HG03095 (cell line): ENCODE data around the gene C2orf69.
"Not testable (repeated sequence)": the region's sequence is repeated elsewhere in the genome, so short reads cannot be mapped to it uniquely, and the experiment has no call there.

Source experiments
- ATAC-seq: cut with Tn5 transposase; IDR thresholded peaks from one replicate; pipeline ENCODE4 v1.9.1; 2021; ENCODE audit warnings: moderate library complexity; ENCODE audit not compliant: unreplicated experiment

The C2orf69 gene

DNA sequence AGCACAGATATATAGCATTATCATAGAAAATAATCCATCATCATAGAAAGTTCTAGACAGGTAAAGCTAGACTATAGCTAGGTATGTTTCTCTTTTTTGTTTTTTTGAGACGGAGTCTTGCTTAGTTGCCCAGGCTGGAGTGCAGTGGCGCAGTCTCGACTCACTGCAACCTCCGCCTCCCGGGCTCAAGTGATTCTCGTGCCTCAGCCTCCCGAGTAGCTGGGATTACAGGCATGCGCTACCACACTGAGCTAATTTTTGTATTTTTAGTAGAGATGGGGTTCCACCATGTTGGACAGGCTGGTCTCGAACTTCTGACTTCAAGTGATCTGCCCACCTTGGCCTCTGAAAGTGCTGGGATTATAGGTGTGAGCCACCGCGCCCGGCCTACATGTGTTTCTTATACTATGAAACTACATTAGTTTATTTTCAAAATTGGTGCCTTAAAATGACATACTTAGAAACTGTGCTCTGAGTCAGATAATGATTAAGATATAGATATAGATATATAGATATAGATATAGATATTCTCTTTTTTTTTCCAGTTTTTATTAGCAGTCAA is 1.5 kb downstream of the C2orf69 start:
- not testable (repeated sequence) for ATAC-seq

DNA sequence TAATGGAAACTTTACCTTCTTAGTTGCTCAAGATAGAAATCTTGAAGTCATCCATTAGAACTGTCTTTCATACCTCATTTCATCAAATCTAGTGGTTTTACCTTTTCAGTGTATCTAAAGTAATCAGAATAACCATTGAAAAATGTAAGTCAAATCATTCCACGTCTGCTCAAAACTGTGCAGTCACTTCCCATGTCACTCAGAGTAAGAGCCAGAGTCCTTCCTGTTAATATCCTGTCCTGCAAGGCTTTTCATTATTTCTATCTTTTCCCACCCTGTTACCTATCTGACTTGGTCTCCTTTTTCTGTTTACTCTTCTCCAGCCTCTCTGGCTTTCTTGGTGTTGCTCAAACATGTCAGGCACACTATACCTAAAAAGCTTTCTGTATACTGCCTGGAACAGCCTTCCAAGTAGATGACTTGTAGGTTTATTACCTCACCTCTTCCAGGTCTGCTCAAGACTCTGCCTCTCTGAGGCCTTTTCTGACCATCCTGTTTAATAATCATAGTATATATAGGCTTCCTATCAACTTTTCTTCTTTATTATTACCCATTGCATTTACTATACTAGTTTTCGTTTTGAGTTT is 3.4 kb downstream of the C2orf69 start:
- ATAC-seq = no peak

DNA sequence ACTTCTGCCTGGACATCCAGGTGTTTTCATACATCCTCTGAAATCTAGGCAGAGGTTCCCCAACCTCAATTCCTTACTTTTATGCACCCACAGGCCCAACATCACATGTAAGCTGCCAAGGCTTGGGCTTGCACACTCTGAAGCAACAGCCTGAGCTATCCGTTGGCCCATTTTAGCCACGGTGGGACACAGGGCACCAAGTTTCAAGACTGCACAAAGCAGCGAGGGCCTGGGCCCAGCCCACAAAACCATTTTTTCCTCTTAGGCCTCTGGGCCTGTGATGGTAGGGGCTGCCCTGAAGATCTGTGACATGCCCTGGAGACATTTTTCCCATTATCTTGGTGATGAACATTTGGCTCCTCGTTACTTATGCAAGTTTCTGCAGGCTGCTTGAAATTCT is 5.9 kb downstream of the C2orf69 start:
- no peak for ATAC-seq

DNA sequence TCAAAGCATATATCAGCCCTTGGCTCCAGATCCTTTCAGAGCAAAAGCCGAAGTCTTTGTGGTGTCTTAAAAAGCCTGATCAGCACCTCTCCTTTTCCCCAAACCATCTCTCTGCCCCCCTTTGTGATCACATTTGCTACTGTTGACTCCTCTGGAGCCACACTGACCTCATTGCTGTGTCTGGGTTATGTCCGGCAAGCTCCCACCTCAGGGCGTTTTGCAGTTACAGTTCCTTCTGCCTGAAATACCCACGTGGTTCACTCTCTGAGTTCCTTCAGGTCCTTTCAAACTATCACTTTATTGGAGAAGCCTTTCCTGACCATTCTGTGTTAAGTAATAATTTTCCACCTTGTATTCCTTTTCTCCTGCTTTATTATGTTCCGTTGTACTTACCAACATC is 11.8 kb downstream of the C2orf69 start:
- ATAC-seq = no peak

DNA sequence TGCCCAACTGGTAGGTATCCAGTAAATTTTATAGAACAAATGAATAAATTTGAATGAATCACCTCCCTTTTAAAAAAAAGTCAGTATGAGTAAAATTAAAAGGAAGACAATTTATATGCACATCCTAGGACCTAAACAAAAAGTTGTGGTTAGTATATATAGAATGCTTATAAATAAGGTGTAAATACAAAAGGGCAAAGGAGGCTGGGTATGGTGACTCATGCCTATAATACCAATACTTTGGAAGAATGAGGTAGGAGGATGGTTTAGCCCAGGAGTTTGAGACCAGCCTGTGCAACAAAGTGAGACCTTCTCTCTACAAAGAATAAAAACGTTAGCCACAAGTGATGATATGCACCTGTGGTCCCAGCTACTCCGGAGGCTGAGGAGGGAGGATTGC is 12.8 kb downstream of the C2orf69 start:
- no peak for ATAC-seq

DNA sequence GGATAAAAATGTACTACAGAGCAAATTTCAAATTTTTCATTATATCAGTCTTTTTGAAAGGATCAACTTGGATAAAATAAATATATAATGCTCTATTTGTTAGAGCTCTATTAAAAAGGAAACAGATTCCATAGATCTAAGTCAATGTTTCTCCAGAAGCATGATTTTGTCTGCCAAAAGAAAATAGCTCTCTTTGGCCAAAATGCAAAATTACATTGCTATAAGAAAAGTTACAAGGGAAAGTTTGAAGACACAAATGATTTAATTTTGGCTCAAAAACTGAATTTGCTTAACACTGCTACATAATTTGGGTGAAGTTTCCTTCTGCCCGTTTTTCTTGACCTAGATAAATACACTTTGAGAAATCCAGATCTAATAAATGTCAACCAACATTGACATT is 15.7 kb downstream of the C2orf69 start:
- ATAC-seq = no peak

DNA sequence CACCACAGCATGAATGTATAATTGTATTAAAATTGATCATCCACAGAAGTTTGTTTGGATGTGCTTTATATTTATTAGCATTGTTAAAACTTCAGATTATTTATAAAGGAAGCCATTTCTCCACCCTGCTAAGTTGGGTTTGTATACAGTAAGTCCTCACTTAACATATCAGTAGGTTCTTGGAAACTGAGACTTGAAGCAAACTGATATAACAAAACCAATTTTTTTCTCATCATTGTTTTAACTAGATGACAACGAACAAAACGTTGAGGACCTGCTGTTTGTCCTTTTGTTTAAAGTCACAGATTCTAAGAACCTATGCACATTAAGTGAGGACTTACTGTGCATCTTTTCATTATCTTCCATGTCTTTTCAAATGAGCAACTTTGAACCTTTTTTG is 17.1 kb downstream of the C2orf69 start:
- no peak for ATAC-seq

DNA sequence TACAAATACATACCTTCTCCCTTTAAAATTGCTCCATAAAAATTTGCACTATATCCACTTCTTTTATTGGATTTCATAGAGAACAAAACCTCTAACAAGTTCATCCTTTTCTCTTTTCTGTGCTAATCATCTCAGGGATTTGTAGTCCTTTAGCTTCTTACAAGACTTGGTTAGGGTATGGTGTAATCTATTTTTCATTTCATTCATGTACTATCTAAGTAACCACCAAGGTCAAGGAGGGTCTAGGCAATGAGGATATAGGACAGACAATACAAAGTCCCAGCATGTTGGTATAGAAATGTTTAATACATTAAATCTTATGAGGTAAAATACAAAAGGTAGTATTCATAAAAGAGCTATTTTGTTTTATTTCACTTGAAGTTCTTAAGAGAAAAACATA is 17.5 kb downstream of the C2orf69 start:
- ATAC-seq = no peak

DNA sequence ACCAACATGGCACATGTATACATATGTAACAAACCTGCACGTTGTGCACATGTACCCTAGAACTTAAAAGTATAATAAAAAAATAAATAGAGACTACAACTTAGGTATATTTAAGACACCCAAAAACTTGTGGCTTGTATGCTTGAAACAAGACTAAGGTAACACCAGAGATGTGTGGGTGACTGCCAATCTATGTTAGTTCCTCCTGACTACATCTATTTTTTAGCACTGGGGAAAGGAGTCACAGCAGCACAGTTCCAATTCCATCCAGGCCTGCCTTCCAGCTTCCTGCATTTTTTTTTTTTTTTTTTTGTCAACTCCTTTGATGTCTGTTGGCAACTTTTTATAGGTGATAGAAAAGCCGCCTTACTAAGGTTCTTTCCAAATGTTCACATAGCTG is 18.2 kb downstream of the C2orf69 start:
- no peak for ATAC-seq

DNA sequence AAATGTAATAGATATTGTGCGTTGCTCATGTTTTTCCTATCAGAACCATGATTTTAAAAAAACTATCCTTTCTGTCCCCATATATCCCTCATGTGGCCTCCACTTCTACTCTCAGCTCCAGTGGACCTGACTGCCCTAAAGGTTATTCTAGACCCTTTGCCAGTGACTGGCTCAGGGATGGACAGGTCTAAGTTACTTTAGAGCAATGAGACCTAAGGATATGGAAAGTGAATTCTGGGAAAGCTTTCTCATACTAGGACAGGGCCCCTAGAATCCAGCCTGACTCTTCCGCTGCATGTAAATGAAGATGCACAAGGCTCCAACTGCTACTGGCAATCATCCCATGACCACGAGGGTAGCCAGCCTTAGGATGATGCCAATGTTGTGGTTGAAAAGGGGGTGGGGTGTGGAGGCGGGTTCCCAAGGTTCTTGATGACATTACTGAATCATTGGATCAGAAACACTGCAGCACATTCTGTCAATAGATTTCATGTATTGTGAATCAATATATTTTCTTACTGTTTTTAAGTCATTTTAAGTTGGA is 21.3 kb downstream of the C2orf69 start:
- ATAC-seq = no peak

DNA sequence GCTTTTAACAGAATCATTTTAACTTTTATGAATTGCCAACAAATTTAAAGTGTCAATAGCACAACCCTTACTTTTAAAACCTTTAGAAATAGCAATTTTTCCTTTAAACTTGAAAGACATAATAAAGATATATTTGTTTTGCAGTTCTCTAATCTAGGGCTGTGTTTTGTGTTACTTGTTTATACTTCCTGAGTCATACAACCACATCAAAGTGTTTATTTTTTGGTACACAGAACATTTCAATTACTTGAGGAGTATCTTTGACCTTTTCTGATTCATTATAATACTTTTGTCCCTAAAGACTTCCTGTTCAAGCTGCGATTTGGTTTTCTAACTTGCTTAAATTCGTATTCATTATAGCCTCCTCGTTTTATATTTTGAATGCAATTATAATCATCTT is 22.4 kb downstream of the C2orf69 start:
- no peak for ATAC-seq

DNA sequence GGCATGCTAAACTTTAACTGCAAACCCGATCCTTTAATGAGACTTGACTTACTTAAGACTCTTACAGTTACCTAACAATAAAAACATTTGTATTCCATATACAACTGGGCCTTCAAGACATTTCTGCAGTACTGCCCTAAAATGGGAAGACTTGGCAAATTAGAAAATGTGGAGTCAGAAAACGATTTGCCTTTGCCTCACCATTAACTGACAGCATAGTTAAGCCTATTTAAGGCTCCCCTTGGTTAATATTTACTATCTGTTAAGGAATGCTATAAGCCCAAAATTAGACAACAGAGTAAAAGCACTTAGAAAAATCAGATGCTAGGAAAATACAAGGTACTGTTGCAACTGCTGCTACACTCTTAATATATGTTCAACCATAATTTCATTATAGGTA is 25.5 kb downstream of the C2orf69 start:
- no peak for ATAC-seq

DNA sequence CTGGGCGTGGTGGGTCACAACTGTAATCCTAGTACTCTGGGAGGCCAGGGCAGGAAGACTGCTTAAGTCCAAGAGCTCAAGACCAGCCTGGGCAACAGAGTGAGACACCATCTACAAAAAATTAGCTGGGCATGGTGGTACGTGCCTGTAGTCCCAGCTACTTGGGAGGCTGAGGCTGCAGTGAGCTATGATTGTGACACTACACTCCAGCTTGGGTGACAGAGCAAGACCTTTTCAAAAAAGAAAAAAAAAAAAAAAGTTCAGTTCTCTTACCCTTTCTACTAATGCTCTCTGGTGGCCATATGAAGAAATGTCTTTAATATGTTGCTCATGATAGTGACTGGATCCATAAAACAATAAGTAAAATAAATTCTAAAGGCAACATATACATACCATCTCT is 29.3 kb downstream of the C2orf69 start:
- ATAC-seq = no peak

DNA sequence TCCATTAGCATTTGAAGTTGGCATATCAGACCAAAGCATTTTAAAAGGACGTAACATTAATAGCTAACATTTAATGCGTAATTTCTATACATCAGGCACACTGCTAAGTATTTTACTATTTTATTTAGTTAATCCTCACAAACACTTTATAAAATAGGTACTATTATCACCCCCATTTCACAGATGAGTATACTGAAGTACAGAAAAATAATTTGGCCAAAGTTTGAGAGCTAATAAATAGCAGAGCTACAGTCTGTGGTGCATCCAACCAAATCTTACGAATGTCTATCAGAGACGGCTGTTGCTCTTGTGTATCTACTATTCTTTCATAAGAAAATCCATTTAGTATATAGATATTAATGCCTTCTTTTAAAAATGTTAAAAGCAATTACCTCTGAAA is 32.3 kb downstream of the C2orf69 start:
- ATAC-seq = no peak

DNA sequence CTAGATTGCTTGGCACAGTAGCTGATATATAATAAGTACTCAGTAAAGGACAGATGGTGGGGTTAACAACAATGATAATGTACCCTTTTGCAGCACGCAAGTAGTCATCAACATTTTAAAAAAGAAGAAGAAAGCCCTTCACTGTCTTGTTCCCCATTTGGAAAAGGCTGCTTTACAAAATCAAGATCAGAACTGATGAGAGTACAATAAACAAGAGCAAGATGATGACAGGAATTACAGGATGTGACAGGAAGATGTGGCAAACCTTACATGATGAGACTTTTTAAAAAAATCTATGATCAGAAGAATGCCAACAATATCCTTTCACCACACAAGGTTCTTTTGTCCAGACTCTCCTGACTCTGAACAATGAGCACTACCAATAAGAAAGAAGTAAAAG is 35.1 kb downstream of the C2orf69 start:
- no peak for ATAC-seq

DNA sequence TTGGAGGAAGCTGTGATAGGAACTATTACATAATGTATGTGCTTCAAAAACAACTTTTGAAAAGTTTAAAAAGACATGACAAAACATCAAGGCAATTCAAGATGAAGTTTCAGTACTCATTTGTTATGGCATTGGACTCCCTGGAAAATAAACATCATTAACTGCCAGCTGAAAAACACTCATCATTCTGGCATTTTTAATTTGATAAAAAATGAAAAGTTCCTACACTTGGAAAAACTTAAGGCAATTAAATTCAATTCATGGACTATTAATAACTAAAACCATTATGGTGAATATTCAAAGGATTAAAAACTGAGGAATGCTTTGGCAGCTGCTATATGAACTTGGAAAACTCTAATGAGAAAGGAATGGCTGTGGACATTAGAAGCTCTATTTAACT is 35.7 kb downstream of the C2orf69 start:
- no peak for ATAC-seq

DNA sequence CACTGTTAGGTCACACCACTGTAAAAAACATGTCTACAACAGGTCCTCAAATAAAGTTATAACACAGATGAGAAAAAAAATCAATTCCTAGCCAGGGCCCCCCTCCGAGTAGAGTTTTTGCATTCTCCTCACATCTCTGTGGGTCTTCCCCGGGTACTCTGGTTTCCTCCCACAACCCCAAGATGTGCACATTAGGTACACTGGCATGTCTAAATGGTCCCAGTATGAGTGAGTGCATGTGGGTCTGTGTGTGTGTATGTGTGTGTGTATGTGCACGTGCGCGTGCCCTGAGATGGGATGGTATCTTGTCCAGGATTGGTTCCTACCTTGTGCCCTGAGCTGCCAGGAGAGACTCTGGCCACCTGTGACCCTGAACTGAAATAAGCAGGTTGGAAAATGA is 39.3 kb downstream of the C2orf69 start:
- ATAC-seq = no peak

DNA sequence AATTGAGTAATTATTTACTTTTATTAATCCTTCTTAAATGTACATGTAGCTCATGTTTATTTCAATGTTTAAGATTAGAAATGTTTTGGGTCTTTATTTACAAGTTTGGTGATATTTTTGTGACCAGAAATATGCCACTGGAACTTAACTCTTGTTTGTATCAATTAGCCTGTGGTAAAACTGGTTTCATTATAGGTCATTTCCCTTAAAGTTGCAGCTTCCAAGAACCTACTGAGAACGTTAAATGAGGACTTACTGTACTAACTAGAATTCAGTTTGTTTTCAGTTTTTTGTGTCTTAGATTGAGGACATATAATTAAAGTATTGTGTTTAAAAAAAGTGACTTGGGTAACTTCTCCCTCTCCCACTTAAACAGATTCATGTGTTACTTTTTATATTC is 39.9 kb downstream of the C2orf69 start:
- ATAC-seq = no peak

DNA sequence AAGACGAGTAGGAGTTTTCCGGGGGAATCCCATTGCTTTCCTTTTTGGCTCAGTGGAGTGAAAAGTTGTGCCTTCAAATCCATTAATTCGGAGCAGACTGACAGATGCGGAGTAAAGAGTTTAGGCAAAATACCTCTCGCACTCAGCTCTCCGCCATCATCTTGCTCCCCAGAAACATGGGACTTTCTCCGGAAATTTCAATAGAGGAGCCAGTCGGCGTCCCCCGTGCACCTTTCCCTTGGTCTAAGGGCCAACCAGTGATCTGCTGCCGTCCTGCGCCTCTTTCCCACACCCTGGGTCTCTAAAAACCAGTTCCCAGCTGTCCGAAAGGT is 43.9 kb downstream of the C2orf69 start:
- ATAC-seq = peak; percentile 38

DNA sequence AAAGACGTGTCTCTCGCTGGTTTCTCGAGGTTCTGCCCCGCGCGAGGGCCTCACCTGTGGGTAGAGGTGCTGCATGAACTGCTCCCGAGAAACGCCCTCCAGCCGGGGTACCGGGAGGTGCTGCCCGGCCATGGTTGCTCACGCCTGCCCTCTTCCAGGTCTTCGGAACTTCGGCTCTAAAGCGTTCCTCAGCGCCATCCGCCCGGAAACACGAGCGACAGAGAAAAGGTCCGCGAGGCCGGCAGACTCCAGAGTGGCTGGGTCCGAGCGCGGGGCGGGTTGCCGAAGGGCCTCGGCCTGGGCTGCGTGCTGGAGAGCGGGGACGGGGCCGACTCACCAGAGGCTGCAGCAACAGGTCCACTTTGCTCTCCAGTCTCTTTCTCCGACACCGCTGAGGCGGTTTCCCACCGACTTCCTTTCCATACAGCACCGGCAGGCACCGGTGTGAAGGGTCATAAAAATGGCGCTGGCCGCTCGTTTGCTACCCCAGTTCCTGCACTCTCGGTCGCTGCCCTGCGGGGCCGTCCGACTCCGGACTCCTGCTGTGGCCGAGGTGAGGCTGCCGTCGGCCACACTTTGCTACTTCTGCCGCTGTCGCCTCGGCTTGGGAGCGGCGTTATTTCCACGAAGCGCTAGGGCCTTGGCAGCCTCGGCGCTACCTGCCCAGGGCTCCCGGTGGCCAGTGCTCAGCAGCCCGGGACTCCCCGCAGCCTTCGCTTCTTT is 44.4 kb downstream of the C2orf69 start, which contains the start of the genes MAIP1 and TYW5:
MAIP1 (plus strand) TSS at position 244 of the 723 bp plus-strand sequence; CDS start at position 461, 217 bp downstream.
TYW5 (minus strand) TSS at position 153 of the 723 bp plus-strand sequence; CDS start at position 132, 21 bp downstream.
- peak; percentile 78 for ATAC-seq

DNA sequence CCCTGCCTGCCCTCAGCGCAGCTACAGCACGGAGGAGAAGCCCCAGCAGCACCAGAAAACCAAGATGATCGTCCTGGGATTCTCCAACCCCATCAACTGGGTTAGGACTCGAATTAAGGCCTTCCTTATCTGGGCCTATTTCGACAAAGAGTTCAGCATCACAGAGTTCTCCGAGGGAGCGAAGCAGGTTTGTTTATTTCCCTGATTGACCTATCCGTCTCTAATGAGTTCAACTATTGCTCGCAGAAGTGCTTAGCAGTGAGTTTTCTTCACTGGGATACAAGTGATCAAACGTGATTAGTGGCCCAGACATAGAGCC is 44.9 kb downstream of the C2orf69 start:
- ATAC-seq = no peak

DNA sequence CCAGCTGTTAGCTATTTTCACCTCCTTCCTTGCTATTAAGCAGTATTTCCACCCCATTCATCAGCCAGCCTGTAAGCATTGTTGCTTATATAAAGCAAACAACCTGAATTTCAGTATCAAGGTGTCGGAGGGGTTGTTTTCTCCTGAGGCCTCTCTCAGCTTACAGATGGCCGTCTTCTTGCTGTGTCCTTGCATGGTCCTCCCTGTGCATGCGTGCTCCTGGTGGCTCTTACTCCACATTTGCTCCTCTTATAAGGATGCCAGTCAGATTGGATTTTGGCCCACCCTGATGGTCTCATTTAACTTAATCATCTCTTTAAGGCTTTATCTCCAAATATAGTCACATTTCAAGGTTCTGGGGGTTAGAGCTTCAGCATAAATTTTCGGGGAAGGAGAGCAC is 46.9 kb downstream of the C2orf69 start:
- no peak for ATAC-seq
